H9 (cell line): ENCODE results near the gene HBD. TPM values are rescaled to one million over a fixed set of nuclear protein-coding genes. Genes with fewer than 3 reads are reported as not detected.

Experiments
- DNase-seq: peaks from one replicate; pipeline ENCODE4 v3.0.0-alpha.2; 2017
- H2AFZ ChIP-seq: one replicate; pipeline ENCODE4 v1.6.1; 2013; ENCODE audit warnings: mild to moderate bottlenecking, low read length, control low read depth, moderate library complexity
- H2AK5ac ChIP-seq: 2 replicates; pipeline ENCODE4 v1.6.1; 2013; ENCODE audit warnings: low read length, control low read depth, mixed read lengths; ENCODE audit not compliant: insufficient read length
- H2BK120ac ChIP-seq: one replicate; pipeline ENCODE4 v1.6.1; 2013; ENCODE audit warnings: low read depth, mild to moderate bottlenecking, low read length, control low read depth, inconsistent platforms; ENCODE audit not compliant: poor library complexity, severe bottlenecking
- H2BK12ac ChIP-seq: 2 replicates; pipeline ENCODE4 v1.6.1; 2013; ENCODE audit warnings: low read length, control low read depth, mixed read lengths, low read depth; ENCODE audit not compliant: insufficient read length
- H2BK15ac ChIP-seq: 2 replicates; pipeline ENCODE4 v1.6.1; 2013; ENCODE audit warnings: low read depth, low read length, control low read depth
- H2BK20ac ChIP-seq: one replicate; pipeline ENCODE4 v1.6.1; 2013; ENCODE audit warnings: low read depth, mild to moderate bottlenecking, low read length, control low read depth, inconsistent platforms; ENCODE audit not compliant: poor library complexity, severe bottlenecking
- H2BK5ac ChIP-seq: 2 replicates; pipeline ENCODE4 v1.6.1; 2013; ENCODE audit warnings: low read length, control low read depth, mixed read lengths; ENCODE audit not compliant: insufficient read length
- H3K14ac ChIP-seq: 2 replicates; pipeline ENCODE4 v1.6.1; 2013; ENCODE audit warnings: low read length, control low read depth; ENCODE audit not compliant: insufficient read depth
- H3K18ac ChIP-seq: 2 replicates; pipeline ENCODE4 v1.6.1; 2013; ENCODE audit warnings: low read depth, mild to moderate bottlenecking, mixed read lengths, low read length, control low read depth; ENCODE audit not compliant: insufficient read length
- H3K23ac ChIP-seq: 2 replicates; pipeline ENCODE4 v1.6.1; 2013; ENCODE audit warnings: low read length, control low read depth, mixed read lengths, low read depth; ENCODE audit not compliant: insufficient read length
- H3K23me2 ChIP-seq: 2 replicates; pipeline ENCODE4 v1.6.1; 2013; ENCODE audit warnings: low read depth, mild to moderate bottlenecking, mixed read lengths, low read length, control low read depth; ENCODE audit not compliant: insufficient read length, poor library complexity, severe bottlenecking
- H3K27ac ChIP-seq: 2 replicates; pipeline ENCODE4 v1.5.1; 2013; ENCODE audit warnings: low read length, control low read depth, mixed read lengths, low read depth; ENCODE audit not compliant: insufficient read length
- H3K27me3 ChIP-seq: 2 replicates; pipeline ENCODE4 v1.6.1; 2013; ENCODE audit warnings: low read length, control low read depth, inconsistent platforms; ENCODE audit not compliant: insufficient read depth
- H3K4ac ChIP-seq: 2 replicates; pipeline ENCODE4 v1.6.1; 2013; ENCODE audit warnings: low read depth, mild to moderate bottlenecking, control low read depth, inconsistent platforms, low read length, moderate library complexity
- H3K4me1 ChIP-seq: 2 replicates; pipeline ENCODE4 v1.6.1; 2013; ENCODE audit warnings: low read length, control low read depth, inconsistent platforms; ENCODE audit not compliant: insufficient read depth
- H3K4me2 ChIP-seq: 2 replicates; pipeline ENCODE4 v1.6.1; 2013; ENCODE audit warnings: low read length, control low read depth, mixed read lengths; ENCODE audit not compliant: insufficient read length, insufficient read depth
- H3K56ac ChIP-seq: 2 replicates; pipeline ENCODE4 v1.6.1; 2013; ENCODE audit warnings: low read depth, mild to moderate bottlenecking, mixed read lengths, low read length, control low read depth; ENCODE audit not compliant: insufficient read length
- H3K79me1 ChIP-seq: 2 replicates; pipeline ENCODE4 v1.6.1; 2013; ENCODE audit warnings: low read depth, mild to moderate bottlenecking, moderate library complexity, low read length, control low read depth, inconsistent platforms; ENCODE audit not compliant: insufficient read depth, poor library complexity, severe bottlenecking
- H3K79me2 ChIP-seq: 2 replicates; pipeline ENCODE4 v1.6.1; 2013; ENCODE audit warnings: low read length, control low read depth, inconsistent platforms; ENCODE audit not compliant: insufficient read depth
- H3K9ac ChIP-seq: 2 replicates; pipeline ENCODE4 v1.6.1; 2013; ENCODE audit warnings: low read length, control low read depth, mixed read lengths; ENCODE audit not compliant: insufficient read length; ENCODE audit errors: extremely low read depth
- H3K9me3 ChIP-seq: one replicate; pipeline ENCODE4 v1.6.1; 2013; ENCODE audit warnings: low read depth, low read length, inconsistent platforms; ENCODE audit not compliant: control insufficient read depth
- H3T11ph ChIP-seq: one replicate; pipeline ENCODE4 v1.6.1; 2013; ENCODE audit warnings: mild to moderate bottlenecking, low read length, control low read depth, inconsistent platforms
- H4K20me1 ChIP-seq: one replicate; pipeline ENCODE4 v1.6.1; 2013; ENCODE audit not compliant: control insufficient read depth, insufficient read length, insufficient read depth
- H4K5ac ChIP-seq: 2 replicates; pipeline ENCODE4 v1.6.1; 2013; ENCODE audit warnings: low read depth, mild to moderate bottlenecking, mixed read lengths, low read length, control low read depth; ENCODE audit not compliant: insufficient read length
- H4K8ac ChIP-seq: replicated peaks from 2 replicates; pipeline ENCODE4 v1.6.1; 2013; ENCODE audit warnings: low read length, control low read depth, mixed read lengths, low read depth; ENCODE audit not compliant: insufficient read length
- H4K91ac ChIP-seq: 2 replicates; pipeline ENCODE4 v1.6.1; 2013; ENCODE audit warnings: low read depth, mild to moderate bottlenecking, moderate library complexity, mixed read lengths, low read length, control low read depth; ENCODE audit not compliant: insufficient read length
- H3K27ac Mint-ChIP-seq, 3 experiments: 2 replicates in 2 of 3; 3 replicates in 1 of 3; pipeline ENCODE4 v1.8.0; 2020 to 2021; ENCODE audit warnings: mixed read lengths in 3 of 3, mild to moderate bottlenecking in 1 of 3, moderate library complexity in 1 of 3
- H3K27me3 Mint-ChIP-seq: 2 replicates; pipeline ENCODE4 v1.8.0; 2021; ENCODE audit warnings: low read depth, mild to moderate bottlenecking, moderate library complexity, mixed read lengths
- H3K36me3 Mint-ChIP-seq, 3 experiments: 2 replicates in 2 of 3; 3 replicates in 1 of 3; pipeline ENCODE4 v1.8.0; 2020 to 2021; ENCODE audit warnings: low read depth in 3 of 3, mixed read lengths in 3 of 3; ENCODE audit not compliant: insufficient read depth in 1 of 3
- H3K4me1 Mint-ChIP-seq, 2 experiments: 2 replicates each; pipeline ENCODE4 v1.8.0; 2020; ENCODE audit warnings: mixed read lengths in 2 of 2
- H3K4me3 Mint-ChIP-seq, 2 experiments: 2 replicates in 1 of 2; 3 replicates in 1 of 2; pipeline ENCODE4 v1.8.0; 2020 to 2021; ENCODE audit warnings: mild to moderate bottlenecking in 2 of 2, mixed read lengths in 2 of 2, moderate library complexity in 1 of 2
- H3K9me3 Mint-ChIP-seq, 2 experiments: 2 replicates in 1 of 2; 3 replicates in 1 of 2; pipeline ENCODE4 v1.8.0; 2020; ENCODE audit warnings: mild to moderate bottlenecking in 2 of 2, mixed read lengths in 2 of 2, moderate library complexity in 1 of 2
- CTCF ChIP-seq: fragments of 200-600 bp; sonication (generic); conservative IDR thresholded peaks from 3 replicates; pipeline ENCODE4 v1.8.0; 2021; ENCODE audit warnings: antibody characterized with exemption, mild to moderate bottlenecking
- WGBS: extraction: QIAGEN DNeasy Blood & Tissue Kit; methylation state at CpG from one replicate; pipeline ENCODE4 v1.1.7; 2013; ENCODE audit warnings: missing lambda C conversion rate, low lambda C conversion rate, mixed read lengths; ENCODE audit not compliant: insufficient read length; ENCODE audit errors: extremely low coverage; 5-methylcytosine and 5-hydroxymethylcytosine counted together
- total RNA-seq: library from RNA; stranded (reverse); gene quantifications from 2 replicates; pipeline ENCODE4 v1.2.1, GENCODE V29; 2021

HBD gene
- total RNA-seq, 1 experiment from 2014 or later, result not detected

- Mint-ChIP-seq H3K4me3 (no peak overlapping the region), H3K27ac (no peak overlapping the region), H3K27me3 (no peaks in the 10 kb centered on the region; the same call in 1 of the 2 replicates), H3K9me3 (no peaks in the 10 kb centered on the region), H3K4me1 (peaks cover 4 to 7% of the 10 kb centered on the region in 2 experiments), H3K36me3 (no peaks in the 10 kb centered on the region; a peak in 1 of 7 replicates)
- Histone ChIP-seq H3K56ac (no peak overlapping the region), H3K18ac (no peak overlapping the region), H3K14ac (no peak overlapping the region), H3T11ph (no peak overlapping the region), H3K4ac (no peak overlapping the region), H3K23me2 (no peaks in the 10 kb centered on the region), H2BK5ac (no peak overlapping the region), H2BK120ac (no peak overlapping the region), H2BK20ac (no peak overlapping the region), H3K4me2 (no peak overlapping the region), H3K79me2 (no peaks in the 10 kb centered on the region), H2AK5ac (no peak overlapping the region), H3K23ac (no peak overlapping the region), H2AFZ (no peak overlapping the region), H2BK15ac (no peak overlapping the region), H3K27ac (no peak overlapping the region), H4K91ac (no peak overlapping the region), H4K5ac (no peak overlapping the region), H3K27me3 (no peaks in the 10 kb centered on the region), H4K8ac (no peak overlapping the region), H3K9ac (no peak overlapping the region), H4K20me1 (no peaks in the 10 kb centered on the region), H3K79me1 (no peaks in the 10 kb centered on the region), H3K9me3 (no peaks in the 10 kb centered on the region), H3K4me1 (no peaks in the 10 kb centered on the region), H2BK12ac (no peak overlapping the region)
- WGBS, result no CpG with 5 or more reads among the region's 2 CpGs
- DNase-seq, result no peak
- TF ChIP-seq CTCF, result no peak
Measured at GRCh38 chr11:5282628-5283027, 48.3 kb upstream of the HBD start.
